Neural cell (in vitro differentiated cells): ENCODE data around the gene PRR33.

Experiments used
- CTCF ChIP-seq: fragments of 450-650 bp; IDR thresholded peaks from 2 replicates; pipeline ENCODE4 v1.5.1; 2014; ENCODE audit warnings: antibody characterized with exemption, mild to moderate bottlenecking, moderate library complexity; ENCODE audit not compliant: poor library complexity, severe bottlenecking
- EZH2 ChIP-seq: fragments of 200-600, 300-800 bp; shearing (Covaris generic), sonication (generic); IDR thresholded peaks from 2 replicates; pipeline ENCODE4 v1.6.1; 2014; ENCODE audit warnings: antibody characterized with exemption, low read length, borderline replicate concordance, mild to moderate bottlenecking; ENCODE audit not compliant: insufficient read depth, poor library complexity, severe bottlenecking
- MXI1 ChIP-seq: fragments of 450-650 bp; conservative IDR thresholded peaks from 2 replicates; pipeline ENCODE4 v1.6.1; 2014; ENCODE audit warnings: antibody characterized with exemption, mild to moderate bottlenecking; ENCODE audit not compliant: poor library complexity, severe bottlenecking
- POLR2AphosphoS5 ChIP-seq: IDR thresholded peaks from 2 replicates; pipeline ENCODE4 v1.6.1; 2012
- RAD21 ChIP-seq: fragments of 450-650 bp; conservative IDR thresholded peaks from 2 replicates; pipeline ENCODE4 v1.6.1; 2014; ENCODE audit warnings: antibody characterized with exemption, mild to moderate bottlenecking, moderate library complexity
- REST ChIP-seq: IDR thresholded peaks from 2 replicates; pipeline ENCODE4 v1.6.1; 2012; ENCODE audit warnings: borderline replicate concordance
- SMC3 ChIP-seq: fragments of 450-650 bp; conservative IDR thresholded peaks from 2 replicates; pipeline ENCODE4 v1.6.1; 2014; ENCODE audit warnings: antibody characterized with exemption, mild to moderate bottlenecking, moderate library complexity; ENCODE audit not compliant: poor library complexity

GRCh38 chr11:1920909-1921573 is 29.3 kb upstream of the PRR33 start:
- TF ChIP-seq CTCF: no peak
- no peak for TF ChIP-seq EZH2
- TF ChIP-seq REST: no peak
- no peak for TF ChIP-seq MXI1
- no peak for TF ChIP-seq POLR2AphosphoS5
- no peak for TF ChIP-seq SMC3
- TF ChIP-seq RAD21: no peak
